GM03348 (cell line): Measurements from ENCODE around the gene KLF11.
"Not testable (repeated sequence)": the region's sequence is repeated elsewhere in the genome, so short reads cannot be mapped to it uniquely, and the experiment has no call there.

Experiments used
- DNase-seq: peaks from one replicate; pipeline ENCODE4 v3.0.0; 2012; ENCODE audit warnings: low spot score

Gene KLF11

DNA sequence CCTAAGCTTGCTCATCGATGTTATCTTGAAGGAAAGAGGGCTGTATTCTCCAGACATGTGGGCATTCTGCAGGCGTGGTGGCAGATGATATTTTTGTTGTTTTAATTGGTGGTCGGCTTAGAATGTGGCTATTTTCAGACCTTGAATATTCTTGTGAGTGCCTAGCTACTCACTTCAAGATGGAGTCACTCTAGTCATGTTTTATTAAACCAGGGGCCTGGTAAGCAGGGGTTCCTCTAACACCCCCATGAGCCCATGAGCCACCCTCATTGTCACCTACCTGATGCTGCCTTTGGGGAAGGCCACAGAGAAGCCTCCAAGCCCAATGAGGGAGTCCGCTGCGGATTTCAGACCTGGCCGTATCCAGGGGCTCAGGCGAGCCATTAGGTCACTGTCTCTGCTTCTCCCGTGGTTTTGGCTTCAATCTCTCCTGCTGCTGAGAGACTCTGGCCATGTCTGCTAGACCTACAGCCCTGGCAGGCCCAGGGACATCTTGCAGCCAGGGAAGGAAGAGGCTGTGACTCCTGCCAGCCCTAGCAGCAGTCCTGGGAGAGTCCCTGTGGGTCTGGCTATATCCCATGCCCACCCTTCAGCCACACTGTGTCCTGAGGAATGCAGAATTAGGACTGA lies 16.3 kb upstream of the KLF11 start:
- DNase-seq = no peak

DNA sequence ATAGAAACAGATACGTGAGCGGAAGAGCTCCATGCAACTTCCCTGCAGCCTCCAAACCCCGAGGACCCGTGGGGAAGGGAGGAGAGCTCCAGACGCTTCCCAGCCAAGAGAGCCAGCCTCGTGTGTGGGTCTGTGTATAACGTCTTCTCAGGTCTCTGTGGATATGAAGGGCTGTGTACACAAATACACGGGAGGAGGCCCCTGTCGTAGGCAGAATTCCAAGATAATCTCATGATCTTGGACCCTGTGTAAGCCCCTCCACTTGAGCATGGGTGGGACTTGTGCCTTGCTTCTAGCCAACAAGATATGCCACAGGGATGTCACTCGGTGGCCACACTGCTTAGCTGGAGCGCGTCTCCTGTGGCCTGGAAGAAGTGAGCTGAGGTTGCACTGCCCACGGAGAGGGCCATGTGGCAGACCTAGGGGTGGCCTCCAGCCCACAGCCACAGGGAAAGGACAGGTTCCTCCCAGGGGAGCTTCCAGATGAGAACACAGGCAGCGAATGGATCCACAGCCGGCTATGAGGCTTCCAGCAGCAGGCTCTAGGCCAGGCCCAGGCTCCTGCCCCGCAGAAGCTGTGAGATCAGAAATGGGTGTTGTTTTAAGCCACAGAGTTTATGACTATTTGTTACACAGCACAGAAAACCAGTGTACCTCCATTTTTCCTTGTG lies 15.6 kb upstream of the KLF11 start:
- DNase-seq = no peak

DNA sequence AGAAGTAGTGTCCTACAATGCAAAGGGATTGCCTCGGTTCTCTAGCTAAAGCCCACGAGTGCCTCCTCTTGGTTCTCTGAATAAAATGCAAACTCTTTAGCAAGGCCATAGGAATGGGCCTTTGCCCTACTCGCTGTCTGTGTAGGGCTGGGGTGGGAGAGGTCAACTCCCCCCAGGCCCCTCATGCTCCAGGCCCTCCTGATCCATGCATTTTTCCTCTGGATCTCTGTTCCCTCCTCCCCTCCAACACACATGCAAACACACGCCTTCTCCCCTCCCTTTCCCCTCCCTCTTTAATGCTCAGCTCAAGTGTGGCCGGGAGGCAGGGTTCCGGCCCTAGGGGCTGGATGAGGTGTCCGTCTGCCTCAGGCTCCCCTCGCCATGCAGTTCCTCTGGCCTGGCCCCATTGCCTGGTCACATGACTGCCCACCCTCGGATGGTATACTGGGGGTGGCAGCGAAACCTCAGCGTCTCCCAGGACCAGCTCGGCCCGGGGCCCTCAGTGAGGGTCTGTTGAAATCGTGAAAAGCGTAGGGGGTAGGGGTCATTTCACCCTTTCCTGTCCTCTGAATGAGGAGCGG lies 14.9 kb upstream of the KLF11 start:
- no peak for DNase-seq

DNA sequence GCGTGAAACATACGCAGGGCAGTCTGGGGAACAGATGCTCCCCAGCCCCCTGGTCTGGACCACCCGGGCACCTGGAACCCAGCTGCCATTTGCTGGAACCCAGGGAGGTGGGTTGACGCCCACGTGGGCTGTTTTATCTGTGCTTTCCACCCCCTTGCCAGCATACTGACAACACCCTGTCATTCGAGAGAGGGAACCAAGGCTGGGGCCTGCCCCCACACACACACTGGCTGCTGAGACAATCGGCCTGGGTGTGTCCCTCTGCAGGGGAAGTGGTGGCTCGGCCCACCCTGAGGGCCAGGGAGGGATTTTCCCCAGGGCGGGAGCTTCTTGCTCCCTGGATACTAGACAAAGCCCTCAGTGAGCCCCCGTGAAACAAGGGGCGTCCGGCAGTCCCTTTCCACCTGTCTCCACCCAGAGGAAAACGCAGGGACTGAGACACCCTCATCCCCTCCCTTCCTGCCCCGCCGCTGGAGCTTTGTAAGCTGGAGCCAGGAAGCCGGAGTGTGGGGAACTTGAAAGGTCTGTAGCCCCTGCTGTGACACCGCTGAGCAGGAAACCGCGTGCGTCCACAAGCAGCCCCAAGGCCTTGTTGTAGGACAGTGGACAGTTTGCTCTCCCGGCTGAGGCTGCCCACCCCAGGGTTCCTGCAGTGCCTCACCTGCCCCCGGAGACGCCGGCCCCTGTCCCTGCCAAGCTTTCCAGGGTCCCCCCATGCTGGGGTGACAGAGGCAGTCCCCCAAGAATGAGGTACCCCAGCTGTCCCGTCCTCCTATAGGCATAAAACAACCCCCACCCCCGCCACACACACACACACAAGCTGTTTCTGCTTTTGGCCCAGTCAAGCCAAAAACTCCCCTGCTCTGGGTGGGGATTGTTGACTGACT lies 14.1 kb upstream of the KLF11 start:
- peak; percentile 49 for DNase-seq

DNA sequence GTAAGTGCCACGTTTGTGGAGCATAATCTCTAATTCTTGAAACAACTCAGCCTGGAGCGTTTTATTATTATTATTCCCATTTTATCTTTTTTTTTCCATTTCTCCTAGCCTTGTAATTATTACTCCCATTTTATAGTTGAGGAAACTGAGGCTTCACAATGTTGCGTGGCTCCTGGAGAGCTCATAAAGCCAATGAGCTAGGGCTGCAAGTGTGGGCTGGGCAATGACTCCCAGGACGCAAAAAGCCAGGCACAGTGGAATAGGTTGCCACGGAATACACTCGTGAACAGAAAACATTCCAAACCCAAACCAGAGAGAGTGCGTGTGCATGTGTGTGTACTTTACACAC lies 13.5 kb upstream of the KLF11 start:
- DNase-seq = no peak

DNA sequence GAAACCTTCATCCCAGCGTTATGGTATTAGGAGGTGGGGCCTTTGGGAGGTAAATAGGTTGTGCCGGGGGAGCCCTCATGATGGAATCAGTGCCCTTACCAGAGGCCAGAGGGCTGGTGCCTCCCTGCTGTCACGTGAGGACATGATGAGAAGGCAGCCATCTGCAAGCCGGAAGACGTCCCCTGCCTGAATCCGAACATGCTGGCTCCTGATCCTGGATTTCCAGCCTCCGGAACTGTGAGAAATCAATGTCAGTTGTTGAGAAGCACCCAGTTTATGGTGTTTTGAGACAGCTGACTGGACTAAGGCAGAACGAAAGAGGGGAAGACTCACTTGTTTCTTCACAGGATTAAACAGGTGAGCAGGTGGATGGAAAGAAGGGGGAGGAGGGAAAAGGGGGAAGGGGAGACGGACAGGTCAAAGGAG lies 13.0 kb upstream of the KLF11 start:
- no peak for DNase-seq

DNA sequence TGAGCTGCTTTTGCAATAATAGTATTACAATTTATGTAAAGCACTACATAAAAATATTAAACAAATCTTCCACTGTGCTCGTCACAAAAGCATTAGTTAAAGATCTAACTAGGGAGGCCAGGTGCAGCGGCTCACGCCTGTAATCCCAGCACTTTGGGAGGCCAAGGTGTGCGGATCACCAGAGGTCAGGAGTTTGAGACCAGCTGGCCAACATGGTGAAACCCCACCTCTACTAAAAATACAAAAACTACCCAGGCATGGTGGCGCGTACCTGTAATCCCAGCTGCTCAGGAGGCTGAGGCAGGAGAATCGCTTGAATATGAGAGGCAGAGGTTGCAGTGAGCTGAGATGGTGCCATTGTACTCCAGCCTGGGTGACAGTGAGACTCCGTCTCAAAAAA lies 12.6 kb upstream of the KLF11 start:
- not testable (repeated sequence) for DNase-seq

DNA sequence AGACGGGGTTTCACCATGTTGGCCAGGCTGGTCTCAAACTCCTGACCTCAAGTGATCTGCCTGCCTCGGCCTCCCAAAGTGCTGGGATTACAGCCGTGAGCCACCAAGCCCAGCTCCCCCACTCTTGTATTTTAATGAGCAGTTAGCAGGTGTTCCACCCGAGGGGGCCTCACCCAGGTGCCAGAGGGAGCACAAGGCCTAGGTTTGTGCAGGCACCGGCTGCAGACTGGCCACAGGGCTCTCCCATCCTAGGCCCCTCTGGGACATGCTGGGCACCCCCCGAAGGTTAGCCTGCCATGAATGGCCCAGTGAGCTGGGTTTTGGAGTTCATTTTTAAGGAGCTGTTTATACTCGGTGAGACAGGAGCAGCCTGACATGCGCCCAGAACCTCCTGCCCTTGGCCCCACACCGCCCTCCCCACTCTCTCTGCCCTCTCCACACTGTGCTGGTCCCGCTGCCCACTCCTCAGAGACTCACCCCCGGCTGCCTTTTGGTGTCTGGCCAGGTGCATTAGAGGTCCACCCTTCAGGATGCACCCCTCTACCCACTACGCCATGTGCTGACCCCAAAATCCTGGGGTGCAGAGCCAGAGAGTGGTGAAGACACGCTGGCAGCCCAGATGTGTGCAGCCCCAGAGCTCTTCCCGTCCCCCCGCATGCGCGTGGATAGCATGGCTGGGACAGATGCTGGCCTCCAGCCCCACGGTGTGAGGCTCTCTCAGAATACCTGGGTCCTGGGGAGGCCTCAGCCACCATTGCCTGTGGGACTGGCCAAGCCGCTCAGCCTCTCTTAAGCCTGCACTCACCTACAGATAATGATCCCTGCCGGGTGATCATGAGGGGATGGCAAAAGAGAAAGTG lies 11.2 kb upstream of the KLF11 start:
- DNase-seq = no peak

DNA sequence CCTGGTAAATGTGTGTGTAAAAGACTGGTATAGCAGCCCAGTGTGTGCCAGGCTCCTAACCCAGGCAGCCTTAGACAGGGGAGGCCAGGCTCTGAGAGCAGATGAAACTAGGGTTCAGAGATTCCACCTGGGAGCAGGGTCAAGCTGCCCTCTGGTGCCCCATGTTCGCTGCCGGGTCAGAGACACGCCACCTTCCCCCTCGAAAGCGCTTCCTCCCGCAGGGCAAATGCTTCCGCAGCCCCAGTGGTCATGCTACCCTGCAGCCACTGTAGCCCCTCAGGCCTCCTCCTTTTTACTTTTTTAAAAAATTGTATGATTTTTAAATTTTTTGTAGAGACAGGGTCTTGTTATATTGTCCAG lies 10.6 kb upstream of the KLF11 start:
- DNase-seq = no peak

DNA sequence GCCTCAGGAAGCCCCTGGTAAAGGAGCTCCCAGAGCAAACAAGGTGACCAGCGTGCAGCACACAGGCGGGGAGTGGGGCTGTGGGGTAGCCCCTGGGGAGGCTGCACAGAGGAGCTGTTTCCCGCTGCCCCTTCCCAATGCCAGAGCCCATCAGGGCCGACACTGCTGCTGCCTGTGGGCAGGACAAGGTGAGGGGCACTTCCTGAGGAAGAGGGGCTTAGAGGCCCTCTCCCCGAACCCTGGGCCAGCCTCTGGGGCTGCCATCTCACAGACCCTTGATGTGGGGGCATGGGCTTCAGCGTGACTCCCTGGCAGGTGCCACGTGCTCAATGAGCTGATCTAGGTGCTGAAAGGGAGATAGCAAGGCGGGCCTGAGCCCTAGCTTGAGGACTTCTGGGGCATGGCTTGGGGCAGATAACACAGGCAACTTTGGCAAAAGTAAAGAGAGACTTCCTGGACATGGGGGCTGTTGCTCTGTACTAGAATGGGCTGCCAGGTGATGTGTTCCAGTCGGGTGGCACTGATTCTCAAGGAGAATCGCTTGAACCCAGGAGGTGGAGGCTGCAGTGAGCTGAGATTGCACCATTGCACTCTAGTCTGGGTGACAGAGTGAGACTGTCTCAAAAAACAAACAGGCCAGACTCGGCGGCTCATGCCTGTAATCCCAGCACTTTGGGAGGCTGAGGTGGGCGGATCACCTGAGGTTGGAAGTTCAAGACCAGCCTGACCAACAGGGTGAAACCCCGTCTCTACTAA lies 9.9 kb upstream of the KLF11 start:
- no peak for DNase-seq

DNA sequence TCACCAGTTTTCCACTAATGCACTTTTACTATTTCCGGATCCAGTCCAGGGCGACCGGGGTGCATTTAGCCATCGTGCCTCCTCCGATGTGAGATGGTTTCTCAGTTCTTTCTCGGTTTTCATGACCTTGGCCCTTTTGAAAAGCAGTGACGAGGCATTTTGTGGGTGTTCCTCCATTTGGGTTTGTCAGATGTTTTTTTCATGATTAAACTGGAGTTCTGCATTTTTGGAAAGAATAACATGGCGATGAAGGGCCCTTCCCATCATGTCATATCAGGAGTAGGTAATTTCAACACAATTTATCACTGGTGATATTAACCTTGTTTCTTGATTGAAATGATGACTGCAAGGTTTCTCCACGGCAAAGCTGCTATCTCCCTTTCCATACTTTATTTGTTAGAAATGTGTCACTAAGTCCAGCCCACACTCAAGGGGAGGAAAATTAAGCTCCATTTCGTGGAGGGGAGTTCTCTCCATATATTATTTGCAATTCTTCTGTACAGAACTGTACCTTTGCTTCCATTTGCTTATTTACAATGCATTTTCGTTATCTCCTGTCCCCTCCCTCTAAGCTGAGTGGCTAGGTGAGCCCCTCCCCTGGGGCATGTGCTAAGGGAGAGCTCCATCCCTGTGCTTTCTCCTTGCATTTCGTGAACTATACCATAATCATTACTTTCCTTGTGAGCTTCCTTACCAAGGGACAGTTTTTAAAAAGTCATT lies 8.9 kb upstream of the KLF11 start:
- no peak for DNase-seq

DNA sequence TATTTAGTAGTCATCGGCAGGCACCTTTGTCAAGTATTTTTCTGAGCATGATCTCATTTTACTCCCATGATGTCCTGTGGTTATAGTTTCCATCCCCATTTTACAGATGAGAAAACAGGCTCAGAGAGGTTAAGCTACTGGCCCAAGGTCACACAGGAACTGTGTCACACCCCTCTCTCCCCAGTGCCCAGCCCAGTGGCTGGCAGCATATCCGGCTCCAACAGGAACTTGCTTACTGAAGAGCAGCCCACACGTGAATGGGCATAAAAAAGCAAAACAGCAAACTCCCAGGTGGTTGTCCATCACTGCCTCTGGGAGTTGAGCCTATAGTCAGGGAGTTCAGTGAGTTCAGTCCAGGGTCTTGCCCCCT lies 8.3 kb upstream of the KLF11 start:
- DNase-seq = no peak

DNA sequence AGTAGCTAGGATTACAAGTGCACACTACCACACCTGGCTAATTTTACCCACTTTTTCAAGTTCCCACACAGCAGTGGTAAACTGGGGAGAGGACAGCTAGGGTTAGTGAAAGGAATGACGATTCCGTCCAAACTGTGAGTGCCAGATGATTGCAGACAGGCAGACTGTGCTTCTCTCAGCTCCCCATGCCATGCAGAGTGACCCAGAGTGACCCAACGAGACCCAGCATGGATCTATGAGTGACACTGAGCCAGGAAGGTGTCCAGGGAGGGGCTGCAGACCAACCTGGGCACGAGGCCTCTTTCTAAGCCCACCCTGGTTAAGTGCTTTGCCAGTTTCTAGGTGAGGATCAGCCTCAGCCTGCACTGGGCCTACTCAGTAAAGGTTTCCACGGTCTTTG lies 7.7 kb upstream of the KLF11 start:
- DNase-seq = no peak

DNA sequence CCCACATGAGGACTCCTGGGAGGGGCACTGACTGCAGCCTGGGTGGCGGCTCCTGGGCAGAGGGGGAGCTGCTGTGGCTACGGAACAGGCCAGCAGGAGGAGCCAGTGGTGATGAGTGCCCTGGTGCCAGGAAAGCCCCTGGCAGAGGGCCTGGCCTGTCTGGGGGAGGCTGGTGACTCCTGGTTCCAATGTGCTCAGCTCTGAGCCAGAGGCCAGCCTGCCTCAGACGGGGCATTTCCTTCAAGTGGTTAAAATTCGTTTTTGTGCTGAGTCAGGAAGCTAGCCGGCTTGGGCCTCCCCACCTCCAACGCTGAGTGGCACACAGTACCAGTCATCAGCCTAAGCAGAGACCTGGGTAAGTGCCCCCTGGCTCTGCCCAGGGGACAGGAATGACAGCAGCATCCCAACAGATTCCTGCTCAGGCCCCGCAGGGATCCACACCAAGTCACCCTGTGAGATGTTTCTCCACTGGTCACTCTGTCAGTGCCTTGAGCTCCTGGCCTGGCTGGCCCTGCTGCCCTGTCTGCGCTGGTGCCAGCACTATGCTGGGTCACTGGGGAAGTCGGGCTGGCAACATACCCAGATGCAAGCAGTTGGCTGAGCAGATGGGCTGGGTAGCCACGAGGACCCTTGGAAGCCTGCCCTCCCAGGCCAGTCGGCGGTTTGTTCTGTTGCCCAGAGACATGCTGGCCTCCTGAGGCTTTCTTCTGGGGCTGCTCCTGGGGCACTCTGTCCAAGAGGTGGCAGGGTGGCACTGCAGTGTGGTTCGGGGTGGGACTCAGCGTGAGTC lies 7.1 kb upstream of the KLF11 start:
- DNase-seq = peak; percentile 83

DNA sequence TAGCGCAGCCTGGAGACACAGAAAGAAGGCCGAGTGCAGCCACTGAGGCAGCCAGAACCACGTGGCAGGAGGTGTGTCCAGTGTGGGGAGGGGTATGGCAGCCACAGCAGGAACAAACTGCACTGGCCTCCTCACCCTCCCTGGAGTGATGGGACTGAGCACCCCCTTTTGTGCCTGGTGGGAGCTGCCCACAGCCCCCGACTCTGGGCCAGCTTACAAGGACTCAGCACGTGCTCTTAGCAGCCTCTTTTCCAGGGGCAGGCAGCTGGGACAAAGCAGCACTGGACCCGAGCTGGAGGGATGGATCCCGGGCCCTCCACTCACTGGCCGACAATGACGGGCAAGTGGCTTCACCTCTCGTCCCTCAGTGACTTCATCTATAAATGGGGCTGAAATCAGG lies 5.2 kb upstream of the KLF11 start:
- no peak for DNase-seq

DNA sequence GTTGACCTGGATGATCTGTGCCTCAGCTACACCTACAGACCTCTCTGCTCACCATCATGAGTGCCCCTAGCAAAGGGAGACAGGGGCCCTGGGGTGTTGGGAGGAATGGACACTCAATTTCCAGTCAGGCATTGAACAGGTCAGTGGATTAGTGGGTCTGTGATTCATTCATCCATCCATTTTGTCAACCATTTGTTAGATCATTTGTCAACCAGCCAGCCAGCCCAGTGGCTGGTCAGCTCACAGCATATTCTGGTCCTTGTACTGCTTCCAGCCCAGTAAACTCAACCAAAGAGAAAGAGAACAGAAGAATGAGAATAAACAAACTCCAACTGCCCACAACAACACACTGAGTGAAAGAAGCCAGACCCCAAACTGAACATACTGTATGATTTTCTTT lies 4.6 kb upstream of the KLF11 start:
- no peak for DNase-seq

DNA sequence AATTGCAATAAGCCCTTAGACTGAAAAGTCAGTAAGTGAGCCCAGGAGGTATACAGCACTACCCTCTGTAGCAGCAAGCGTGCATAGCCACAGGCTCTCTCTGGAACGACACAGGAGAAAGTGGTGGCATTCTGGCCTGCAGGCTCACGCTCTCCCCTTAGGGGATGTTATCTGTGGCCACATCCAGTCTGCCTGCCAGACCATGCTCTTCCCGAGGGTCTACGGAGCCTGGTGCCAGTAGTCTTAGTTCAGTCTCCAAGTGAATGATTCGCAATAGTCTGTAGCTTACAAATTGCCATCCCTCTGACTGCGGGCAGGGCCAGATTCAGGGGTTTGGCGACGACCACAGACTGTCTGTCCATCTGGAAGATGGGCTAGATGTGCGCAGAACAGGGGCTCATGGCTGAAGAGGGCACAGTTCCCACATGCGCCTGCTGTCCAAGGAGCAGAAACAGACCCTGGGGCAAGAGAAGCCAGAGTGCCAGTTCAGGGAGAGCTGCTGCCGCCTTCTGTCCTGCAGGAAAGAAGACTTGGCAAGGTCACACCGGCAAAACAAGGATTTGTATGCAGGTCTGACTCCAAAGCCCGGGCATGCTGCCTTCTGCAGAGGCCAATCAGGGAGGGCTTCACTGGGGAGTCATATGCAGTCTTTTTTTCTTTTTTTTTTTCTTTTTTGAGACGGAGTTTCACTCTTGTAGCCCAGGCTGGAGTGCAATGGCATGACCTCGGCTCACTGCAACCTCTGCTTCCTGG lies 3.5 kb upstream of the KLF11 start:
- DNase-seq = peak; percentile 48

DNA sequence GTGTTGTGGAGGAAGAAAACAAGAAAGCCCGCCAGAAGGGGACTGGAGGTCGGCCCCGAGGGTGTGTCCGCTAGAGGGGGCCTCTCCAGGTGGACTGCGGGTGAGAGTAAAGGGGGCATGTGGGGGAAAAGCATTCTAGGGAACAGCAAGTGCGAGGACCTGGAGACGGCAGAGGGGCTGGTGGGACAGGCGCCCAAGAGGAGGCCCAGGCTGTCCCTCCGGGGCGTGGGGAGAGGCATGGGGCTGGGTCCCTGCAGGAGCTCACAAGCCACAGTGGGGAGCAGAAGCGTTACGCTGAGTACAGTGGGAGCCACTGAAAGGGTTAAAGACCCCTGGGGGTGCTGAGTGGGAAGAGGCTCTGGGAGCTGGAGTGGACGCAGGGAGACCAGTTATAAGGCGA lies 1.6 kb upstream of the KLF11 start:
- DNase-seq = no peak
